K562 (cell line): ENCODE data around the gene YJEFN3. TPM values are rescaled to one million over a fixed set of nuclear protein-coding genes. Genes with fewer than 3 reads are reported as not detected.

ENCODE experiments used
- BACH1 ChIP-seq: fragments of 200-800 bp; sonication (Bioruptor generic); IDR thresholded peaks from 2 replicates; pipeline ENCODE4 v1.6.1; 2016; ENCODE audit warnings: missing genetic modification characterization, missing compliant biosample characterization
- CBFA2T3 ChIP-seq: fragments of 450-650 bp; IDR thresholded peaks from 2 replicates; pipeline ENCODE4 v1.6.1; 2017
- CCAR2 ChIP-seq: fragments of 200-400 bp; formaldehyde crosslinking; IDR thresholded peaks from 2 replicates; pipeline ENCODE4 v1.6.1; 2017; ENCODE audit warnings: mild to moderate bottlenecking, low read depth, low read length
- FOS ChIP-seq: IDR thresholded peaks from 3 replicates; pipeline ENCODE4 v1.6.1; 2011; ENCODE audit not compliant: insufficient read length; ENCODE audit errors: extremely low read depth
- MAZ ChIP-seq, 2 experiments: fragments of 450-650 bp in 1 of 2; sonication (generic) in 1 of 2; formaldehyde crosslinking; IDR thresholded peaks in 1 of 2; conservative IDR thresholded peaks in 1 of 2; 2 replicates each; pipeline versions ENCODE4 v1.4.0 to v1.5.0; 2020; ENCODE audit warnings: mild to moderate bottlenecking in 1 of 2, missing genetic modification reagents in 1 of 2
- MBD2 ChIP-seq: sonication (generic); IDR thresholded peaks from 2 replicates; pipeline ENCODE4 v1.6.1; 2016; ENCODE audit warnings: low read depth, borderline replicate concordance
- NFXL1 ChIP-seq: fragments of 450-650 bp; formaldehyde crosslinking; IDR thresholded peaks from 2 replicates; pipeline ENCODE4 v1.4.0; 2021; ENCODE audit warnings: mild to moderate bottlenecking
- POLR2G ChIP-seq: fragments of 200-400 bp; formaldehyde crosslinking; IDR thresholded peaks from 2 replicates; pipeline ENCODE4 v1.6.1; 2017; ENCODE audit warnings: low read depth, mild to moderate bottlenecking, antibody characterized with exemption, low read length, moderate library complexity
- SLC30A9 ChIP-seq: fragments of 250-450 bp; sonication (Bioruptor Pico); IDR thresholded peaks from 2 replicates; pipeline ENCODE4 v1.8.0; 2022; ENCODE audit warnings: mild to moderate bottlenecking, moderate library complexity
- SRSF1 ChIP-seq: fragments of 200-400 bp; formaldehyde crosslinking; IDR thresholded peaks from 2 replicates; pipeline ENCODE4 v1.6.1; 2017; ENCODE audit warnings: mild to moderate bottlenecking, low read depth, low read length, moderate library complexity
- TCF7L2 ChIP-seq: fragments of 150-350 bp; IDR thresholded peaks from 2 replicates; pipeline ENCODE4 v1.6.1; 2016; ENCODE audit warnings: low read depth, mild to moderate bottlenecking, low read length, moderate library complexity
- XRCC5 ChIP-seq: fragments of 200-400 bp; formaldehyde crosslinking; IDR thresholded peaks from 2 replicates; pipeline ENCODE4 v1.6.1; 2017; ENCODE audit warnings: low read depth, mild to moderate bottlenecking, low read length
- ZBTB17 ChIP-seq: fragments of 450-650 bp; formaldehyde crosslinking; IDR thresholded peaks from 2 replicates; pipeline ENCODE4 v1.4.0; 2020; ENCODE audit warnings: mild to moderate bottlenecking
- ZFX ChIP-seq: sonication (generic); formaldehyde crosslinking; IDR thresholded peaks from 2 replicates; pipeline ENCODE4 v1.8.0; 2022; ENCODE audit warnings: mild to moderate bottlenecking, missing genetic modification reagents, moderate library complexity
- ZNF121 ChIP-seq: sonication (generic); formaldehyde crosslinking; conservative IDR thresholded peaks from 2 replicates; pipeline ENCODE4 v1.8.0; 2022; ENCODE audit warnings: missing genetic modification reagents
- ZNF165 ChIP-seq: fragments of 250-450 bp; sonication (Bioruptor Pico); IDR thresholded peaks from 2 replicates; pipeline ENCODE4 v1.4.0; 2020; ENCODE audit warnings: borderline replicate concordance
- ZNF263 ChIP-seq: sonication (generic); formaldehyde crosslinking; IDR thresholded peaks from 2 replicates; pipeline ENCODE4 v1.8.0; 2022; ENCODE audit warnings: mild to moderate bottlenecking, missing genetic modification reagents, borderline replicate concordance
- ZNF431 ChIP-seq: sonication (generic); formaldehyde crosslinking; IDR thresholded peaks from 2 replicates; pipeline ENCODE4 v1.8.0; 2022; ENCODE audit warnings: mild to moderate bottlenecking, missing genetic modification reagents
- polyA plus RNA-seq, 8 experiments: library from polyadenylated mRNA; depleted of rRNA in 4 of 8; stranded (reverse) in 5 of 8; unstranded in 3 of 8; fragments of >200 nt; fragmentation: Nextera tagmentation in 2 of 8; fragmentation: Illumina TruSeq in 1 of 8; extraction: Ambion mirVana in 2 of 8; extraction: Trizol in 1 of 8; gene quantifications; 2 replicates each; pipeline versions ENCODE4 v1.2.1 to v1.2.3, GENCODE V29; 2011 to 2014; ENCODE audit warnings: inconsistent platforms in 1 of 8, missing spikeins in 1 of 8
- total RNA-seq, 7 experiments: library from RNA; depleted of rRNA in 6 of 7; stranded (reverse); fragments of >200 nt in 6 of 7; fragmentation: Illumina TruSeq in 2 of 7; extraction: Trizol in 2 of 7; gene quantifications; 2 replicates each; pipeline versions ENCODE4 v1.2.1 to v1.2.3, GENCODE V29; 2011 to 2021; ENCODE audit warnings: low replicate concordance in 1 of 7
- TF ChIP-seq, protein P1 (sequence below): fragments of 250-450 bp; sonication (Bioruptor Pico); IDR thresholded peaks from 2 replicates; pipeline ENCODE4 v1.6.1; 2021; ENCODE audit warnings: mild to moderate bottlenecking
- TF ChIP-seq, protein P2 (sequence below), 2 experiments: IDR thresholded peaks in 1 of 2; conservative IDR thresholded peaks in 1 of 2; 2 replicates each; pipeline ENCODE4 v1.6.1; 2016; ENCODE audit warnings: low read depth in 2 of 2, mild to moderate bottlenecking in 1 of 2, missing compliant biosample characterization in 1 of 2, missing genetic modification characterization in 1 of 2, moderate library complexity in 1 of 2
- TF ChIP-seq, protein P3 (sequence below), 3 experiments: fragments of 200-800 bp in 1 of 3; sonication (Bioruptor generic) in 1 of 3; sonication (generic) in 1 of 3; formaldehyde crosslinking in 1 of 3; IDR thresholded peaks; 2 replicates each; pipeline versions ENCODE4 v1.6.1 to v1.8.0; 2016 to 2022; ENCODE audit warnings: mild to moderate bottlenecking in 2 of 3, missing compliant biosample characterization in 2 of 3, missing genetic modification characterization in 2 of 3, missing genetic modification reagents in 1 of 3
- TF ChIP-seq, protein P4 (sequence below): sonication (generic); formaldehyde crosslinking; IDR thresholded peaks from 2 replicates; pipeline ENCODE4 v1.8.0; 2023; ENCODE audit warnings: mild to moderate bottlenecking, missing genetic modification reagents

Gene YJEFN3
- total and polyA plus RNA-seq, 9 of the 15 experiments (the other 6 are each of a cell fraction or from before 2014, with no cell fraction given) = 0.04 to 5.8 (median 1.3) TPM; not detected in 1

DNA sequence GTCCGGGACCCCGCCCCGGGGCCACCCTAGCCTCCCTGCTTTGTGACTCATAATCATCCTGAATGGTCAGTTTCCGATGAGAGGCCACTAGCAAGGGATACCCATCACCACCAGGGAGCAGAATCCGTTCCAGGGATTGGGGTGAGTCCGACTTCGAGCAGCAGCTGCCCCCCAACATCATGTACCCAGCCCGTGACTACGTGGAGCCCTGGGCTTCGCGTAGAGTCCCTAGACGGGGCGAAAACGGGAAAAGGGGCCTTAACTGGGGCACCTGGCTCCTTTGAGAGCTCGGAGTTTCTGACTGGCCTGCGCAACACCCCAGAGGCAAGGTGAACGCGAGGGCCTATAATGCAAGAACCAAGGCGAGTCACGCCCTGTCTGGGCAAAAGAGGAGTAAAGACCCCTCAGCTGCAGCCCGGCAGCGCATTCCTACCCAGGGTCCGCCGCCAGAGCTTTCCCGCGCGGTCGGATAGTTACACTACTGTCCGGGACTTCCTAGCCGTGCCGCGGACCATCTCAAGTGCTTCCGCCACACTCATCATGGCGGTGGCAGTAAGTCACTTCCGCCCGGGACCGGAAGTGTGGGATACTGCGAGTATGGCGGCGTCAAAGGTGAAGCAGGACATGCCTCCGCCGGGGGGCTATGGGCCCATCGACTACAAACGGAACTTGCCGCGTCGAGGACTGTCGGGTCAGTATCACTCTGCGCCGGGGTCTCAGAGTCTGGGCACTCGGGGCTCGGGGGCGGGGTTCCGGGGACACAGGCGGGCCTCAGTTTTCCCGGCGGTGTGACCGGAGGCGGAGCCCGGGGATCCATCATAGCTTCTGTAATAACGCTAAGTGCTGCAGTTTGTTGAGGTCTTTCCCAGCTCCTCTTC is 12.8 kb upstream of the YJEFN3 start, which contains the start of gene NDUFA13 (continued):
- no peak for TF ChIP-seq ZNF165 (CRISPR knock-in tag)
- TF ChIP-seq ZFX = peak; percentile 90
- no peak for TF ChIP-seq ZNF121 (CRISPR knock-in tag)
- TF ChIP-seq, protein P1, sequence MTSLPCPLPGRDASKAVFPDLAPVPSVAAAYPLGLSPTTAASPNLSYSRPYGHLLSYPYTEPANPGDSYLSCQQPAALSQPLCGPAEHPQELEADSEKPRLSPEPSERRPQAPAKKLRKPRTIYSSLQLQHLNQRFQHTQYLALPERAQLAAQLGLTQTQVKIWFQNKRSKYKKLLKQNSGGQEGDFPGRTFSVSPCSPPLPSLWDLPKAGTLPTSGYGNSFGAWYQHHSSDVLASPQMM (CRISPR knock-in tag) = no peak
- peak; percentile 92 for TF ChIP-seq POLR2G
- TF ChIP-seq MAZ (CRISPR knock-in tag; conservative IDR thresholded peaks at IDR 0.05 in 1 of 2, IDR thresholded peaks at IDR 0.05 in 1 of 2) = peak; percentile 55 to 67; a peak in 2 of 4 replicates
- TF ChIP-seq BACH1 (tag) = no peak
- TF ChIP-seq CCAR2 = no peak
- TF ChIP-seq, protein P2, sequence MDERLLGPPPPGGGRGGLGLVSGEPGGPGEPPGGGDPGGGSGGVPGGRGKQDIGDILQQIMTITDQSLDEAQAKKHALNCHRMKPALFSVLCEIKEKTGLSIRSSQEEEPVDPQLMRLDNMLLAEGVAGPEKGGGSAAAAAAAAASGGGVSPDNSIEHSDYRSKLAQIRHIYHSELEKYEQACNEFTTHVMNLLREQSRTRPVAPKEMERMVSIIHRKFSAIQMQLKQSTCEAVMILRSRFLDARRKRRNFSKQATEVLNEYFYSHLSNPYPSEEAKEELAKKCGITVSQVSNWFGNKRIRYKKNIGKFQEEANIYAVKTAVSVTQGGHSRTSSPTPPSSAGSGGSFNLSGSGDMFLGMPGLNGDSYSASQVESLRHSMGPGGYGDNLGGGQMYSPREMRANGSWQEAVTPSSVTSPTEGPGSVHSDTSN (CRISPR knock-in tag; IDR thresholded peaks at IDR 0.05; ENCODE audit: low read depth) = no peak
- TF ChIP-seq, protein P2 (tag; conservative IDR thresholded peaks at IDR 0.05; ENCODE audit: low read depth) = no peak
- no peak for TF ChIP-seq SLC30A9
- no peak for TF ChIP-seq SRSF1
- TF ChIP-seq FOS = no peak
- no peak for TF ChIP-seq CBFA2T3
- TF ChIP-seq, protein P3, sequence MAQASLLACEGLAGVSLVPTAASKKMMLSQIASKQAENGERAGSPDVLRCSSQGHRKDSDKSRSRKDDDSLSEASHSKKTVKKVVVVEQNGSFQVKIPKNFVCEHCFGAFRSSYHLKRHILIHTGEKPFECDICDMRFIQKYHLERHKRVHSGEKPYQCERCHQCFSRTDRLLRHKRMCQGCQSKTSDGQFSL (CRISPR knock-in tag; IDR thresholded peaks at IDR 0.05) = no peak
- TF ChIP-seq, protein P3 (tag; IDR thresholded peaks at IDR 0.05) = no peak
- TF ChIP-seq XRCC5 = no peak; the same call in 1 of the 2 replicates
- TF ChIP-seq MBD2 = peak; percentile 80; the same call in 1 of the 2 replicates
- TF ChIP-seq NFXL1 (CRISPR knock-in tag) = no peak
- TF ChIP-seq ZBTB17 (CRISPR knock-in tag) = 0 out of 2 replicates have a peak, but pooled peaks have one; percentile 40
- peak; percentile 27; the same call in 1 of the 2 replicates for TF ChIP-seq ZNF431 (CRISPR knock-in tag)
- TF ChIP-seq, protein P4, sequence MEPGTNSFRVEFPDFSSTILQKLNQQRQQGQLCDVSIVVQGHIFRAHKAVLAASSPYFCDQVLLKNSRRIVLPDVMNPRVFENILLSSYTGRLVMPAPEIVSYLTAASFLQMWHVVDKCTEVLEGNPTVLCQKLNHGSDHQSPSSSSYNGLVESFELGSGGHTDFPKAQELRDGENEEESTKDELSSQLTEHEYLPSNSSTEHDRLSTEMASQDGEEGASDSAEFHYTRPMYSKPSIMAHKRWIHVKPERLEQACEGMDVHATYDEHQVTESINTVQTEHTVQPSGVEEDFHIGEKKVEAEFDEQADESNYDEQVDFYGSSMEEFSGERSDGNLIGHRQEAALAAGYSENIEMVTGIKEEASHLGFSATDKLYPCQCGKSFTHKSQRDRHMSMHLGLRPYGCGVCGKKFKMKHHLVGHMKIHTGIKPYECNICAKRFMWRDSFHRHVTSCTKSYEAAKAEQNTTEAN (CRISPR knock-in tag) = no peak
- TF ChIP-seq ZNF263 = no peak
- no peak for TF ChIP-seq TCF7L2
